Fibroblast of lung (primary cell): ENCODE measurements around the gene TOGARAM2. TPM values are rescaled to one million over a fixed set of nuclear protein-coding genes. Genes with fewer than 3 reads are reported as not detected.

Source experiments
- DNase-seq, 2 donors: peaks; one replicate each; pipeline versions ENCODE4 v3.0.0 to v3.0.0-alpha.2; 2010; ENCODE audit warnings: low read depth in 2 of 2
- H2AFZ ChIP-seq: 2 replicates; pipeline ENCODE4 v1.5.1; 2012; ENCODE audit warnings: low read length, control low read depth, inconsistent platforms
- H3K27ac ChIP-seq: 2 replicates; pipeline ENCODE4 v1.5.1; 2011; ENCODE audit warnings: low read length, control low read depth; ENCODE audit not compliant: insufficient read depth
- H3K27me3 ChIP-seq: 2 replicates; pipeline ENCODE4 v1.5.1; 2011; ENCODE audit warnings: mild to moderate bottlenecking, low read length; ENCODE audit not compliant: control insufficient read depth, insufficient read depth
- H3K36me3 ChIP-seq: 2 replicates; pipeline ENCODE4 v1.5.1; 2011; ENCODE audit warnings: low read length; ENCODE audit not compliant: control insufficient read depth, insufficient read depth
- H3K4me1 ChIP-seq: 2 replicates; pipeline ENCODE4 v1.5.1; 2011; ENCODE audit warnings: low read length; ENCODE audit not compliant: control insufficient read depth, insufficient read depth; ENCODE audit errors: extremely low read depth
- H3K4me2 ChIP-seq: 2 replicates; pipeline ENCODE4 v1.5.1; 2011; ENCODE audit warnings: low read length, control low read depth; ENCODE audit not compliant: insufficient read depth; ENCODE audit errors: extremely low read depth
- H3K4me3 ChIP-seq, 4 experiments: fragments of 200-600 bp in 1 of 4; sonication (generic) in 1 of 4; replicated peaks in 1 of 4; 2 replicates each; pipeline ENCODE4 v1.5.1; 2011 to 2016; ENCODE audit warnings: low read length in 4 of 4, low read depth in 3 of 4, mild to moderate bottlenecking in 3 of 4, control low read depth in 2 of 4, inconsistent platforms in 1 of 4, mixed read lengths in 1 of 4; ENCODE audit not compliant: insufficient read depth in 1 of 4; ENCODE audit errors: control extremely low read depth in 1 of 4
- H3K79me2 ChIP-seq: 2 replicates; pipeline ENCODE4 v1.5.1; 2012; ENCODE audit warnings: mild to moderate bottlenecking, low read length, inconsistent platforms; ENCODE audit not compliant: control insufficient read depth, insufficient read depth
- H3K9ac ChIP-seq: 2 replicates; pipeline ENCODE4 v1.5.1; 2011; ENCODE audit warnings: mild to moderate bottlenecking, low read length, control low read depth; ENCODE audit not compliant: insufficient read depth
- H3K9me3 ChIP-seq: 2 replicates; pipeline ENCODE4 v1.5.1; 2012; ENCODE audit warnings: low read depth, low read length; ENCODE audit not compliant: control insufficient read depth, insufficient read depth
- H4K20me1 ChIP-seq: 2 replicates; pipeline ENCODE4 v1.5.1; 2011; ENCODE audit warnings: low read length; ENCODE audit not compliant: control insufficient read depth, insufficient read depth; ENCODE audit errors: extremely low read depth
- EZH2 ChIP-seq: IDR thresholded peaks from 2 replicates; pipeline ENCODE4 v1.5.1; 2012; ENCODE audit warnings: low read length, control low read depth, mild to moderate bottlenecking; ENCODE audit errors: missing control alignments
- polyA plus RNA-seq, 2 donors: library from polyadenylated mRNA; depleted of rRNA in 1 of 2; stranded (reverse) in 1 of 2; unstranded in 1 of 2; fragments of >200 nt; gene quantifications; 2 replicates each; pipeline ENCODE4 v1.2.1, GENCODE V29; 2011 to 2012; ENCODE audit warnings: missing spikeins in 1 of 2
- total RNA-seq: library from RNA; depleted of rRNA; stranded (reverse); fragments of >200 nt; gene quantifications from 2 replicates; pipeline ENCODE4 v1.2.1, GENCODE V29; 2014
- TF ChIP-seq, protein P1 (sequence below), 2 donors: IDR thresholded peaks in 1 of 2; conservative IDR thresholded peaks in 1 of 2; 1 replicate in 1 of 2; 2 replicates in 1 of 2; pipeline ENCODE4 v1.5.1; 2011 to 2012; ENCODE audit warnings: low read length in 2 of 2, control low read depth in 1 of 2, inconsistent platforms in 1 of 2, low read depth in 1 of 2, mild to moderate bottlenecking in 1 of 2

The TOGARAM2 gene
- total and polyA plus RNA-seq, 2 donors (not counting 1 experiment from before 2014, with no cell fraction given) = 0.15 to 0.33 TPM

DNA sequence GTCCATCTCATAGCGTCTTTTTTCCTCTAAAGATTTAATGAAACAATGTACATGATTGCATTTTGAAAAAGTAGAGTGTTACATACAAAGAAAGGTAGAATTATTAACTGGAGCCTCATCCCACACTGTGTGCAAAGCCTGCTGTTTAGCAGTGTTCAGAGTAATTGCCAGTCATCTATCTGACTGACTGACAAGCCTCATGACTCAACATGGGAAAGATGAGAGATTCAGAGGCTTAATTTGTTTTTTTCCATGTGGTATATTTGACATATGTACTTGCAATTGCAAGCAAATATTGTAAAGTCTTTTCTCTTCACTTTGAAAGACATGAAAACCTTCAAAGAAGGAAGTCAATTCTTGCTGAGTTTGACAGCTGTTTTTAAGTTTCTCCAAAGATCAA, 78.5 kb downstream of the TOGARAM2 start:
- Histone ChIP-seq H3K4me1 (no peaks in the 10 kb centered on the region), H3K79me2 (no peaks in the 10 kb centered on the region), H3K36me3 (no peaks in the 10 kb centered on the region), H3K27me3 (peaks cover 5% of the 10 kb centered on the region), H2AFZ (no peak overlapping the region), H3K4me2 (no peak overlapping the region), H3K4me3 (no peak overlapping the region), H3K9me3 (no peaks in the 10 kb centered on the region), H4K20me1 (no peaks in the 10 kb centered on the region), H3K9ac (no peak overlapping the region), H3K27ac (no peak overlapping the region)
- no peak for DNase-seq
- TF ChIP-seq, protein P1, sequence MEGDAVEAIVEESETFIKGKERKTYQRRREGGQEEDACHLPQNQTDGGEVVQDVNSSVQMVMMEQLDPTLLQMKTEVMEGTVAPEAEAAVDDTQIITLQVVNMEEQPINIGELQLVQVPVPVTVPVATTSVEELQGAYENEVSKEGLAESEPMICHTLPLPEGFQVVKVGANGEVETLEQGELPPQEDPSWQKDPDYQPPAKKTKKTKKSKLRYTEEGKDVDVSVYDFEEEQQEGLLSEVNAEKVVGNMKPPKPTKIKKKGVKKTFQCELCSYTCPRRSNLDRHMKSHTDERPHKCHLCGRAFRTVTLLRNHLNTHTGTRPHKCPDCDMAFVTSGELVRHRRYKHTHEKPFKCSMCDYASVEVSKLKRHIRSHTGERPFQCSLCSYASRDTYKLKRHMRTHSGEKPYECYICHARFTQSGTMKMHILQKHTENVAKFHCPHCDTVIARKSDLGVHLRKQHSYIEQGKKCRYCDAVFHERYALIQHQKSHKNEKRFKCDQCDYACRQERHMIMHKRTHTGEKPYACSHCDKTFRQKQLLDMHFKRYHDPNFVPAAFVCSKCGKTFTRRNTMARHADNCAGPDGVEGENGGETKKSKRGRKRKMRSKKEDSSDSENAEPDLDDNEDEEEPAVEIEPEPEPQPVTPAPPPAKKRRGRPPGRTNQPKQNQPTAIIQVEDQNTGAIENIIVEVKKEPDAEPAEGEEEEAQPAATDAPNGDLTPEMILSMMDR (conservative IDR thresholded peaks at IDR 0.05 in 1 of 2, IDR thresholded peaks at IDR 0.05 in 1 of 2; ENCODE audit: low read depth in 1 of 2, low read length in 2 of 2) = no peak
- no peak for TF ChIP-seq EZH2

DNA sequence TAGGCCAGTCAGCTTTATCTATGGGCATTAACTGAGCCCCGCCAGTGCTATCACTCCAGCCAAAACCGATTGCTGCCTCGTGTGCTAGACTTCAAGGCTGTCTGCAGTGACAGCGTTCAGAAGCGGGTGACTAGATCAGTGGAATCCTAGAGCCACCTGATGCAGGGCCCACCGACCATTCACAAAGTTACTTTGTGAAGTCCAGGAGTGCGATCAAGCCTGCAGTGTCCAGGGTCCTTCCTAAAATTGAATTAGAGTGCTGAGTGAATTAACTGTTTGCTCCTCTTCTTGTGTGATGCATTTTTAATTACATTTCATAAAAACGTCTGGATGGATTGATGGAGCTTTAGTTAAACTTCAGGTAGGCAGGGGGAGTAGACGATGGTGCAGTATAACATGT, 79.3 kb downstream of the TOGARAM2 start:
- Histone ChIP-seq H4K20me1 (no peaks in the 10 kb centered on the region), H3K9me3 (no peaks in the 10 kb centered on the region), H3K27me3 (peaks cover 5% of the 10 kb centered on the region), H3K9ac (no peak overlapping the region), H3K4me3 (no peak overlapping the region), H3K27ac (no peak overlapping the region), H3K36me3 (no peaks in the 10 kb centered on the region), H3K4me1 (no peaks in the 10 kb centered on the region), H3K4me2 (no peak overlapping the region), H3K79me2 (no peaks in the 10 kb centered on the region), H2AFZ (no peak overlapping the region)
- no peak for TF ChIP-seq EZH2
- TF ChIP-seq, protein P1 (conservative IDR thresholded peaks at IDR 0.05 in 1 of 2, IDR thresholded peaks at IDR 0.05 in 1 of 2; ENCODE audit: low read depth in 1 of 2, low read length in 2 of 2) = no peak
- no peak for DNase-seq

DNA sequence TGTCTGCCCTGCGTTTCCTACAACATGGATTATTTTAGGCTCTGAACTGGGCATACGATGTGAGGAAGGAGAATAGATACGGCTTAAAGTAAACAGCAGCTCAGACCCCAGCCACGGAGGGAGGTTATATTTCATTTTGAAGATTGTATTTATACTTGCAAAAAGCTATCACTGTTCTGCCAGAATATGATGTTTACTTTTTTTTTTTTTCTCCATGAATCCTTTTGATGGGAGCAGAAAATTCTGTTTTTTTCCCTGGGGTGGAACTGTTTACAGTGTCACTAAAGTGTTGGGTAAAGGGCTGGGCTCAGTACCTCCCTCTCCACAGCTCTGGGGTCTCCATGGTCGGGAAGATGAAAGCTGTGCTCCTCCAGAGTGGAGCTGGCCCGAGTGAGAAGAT, 80.1 kb downstream of the TOGARAM2 start:
- no peaks in the 10 kb centered on the region for H3K9me3 ChIP-seq
- no peaks in the 10 kb centered on the region for H3K79me2 ChIP-seq
- no peak overlapping the region for H3K27ac ChIP-seq
- H3K4me1 ChIP-seq = no peaks in the 10 kb centered on the region
- H3K27me3 ChIP-seq = peaks cover 5% of the 10 kb centered on the region
- no peak overlapping the region for H3K4me2 ChIP-seq
- no peaks in the 10 kb centered on the region for H4K20me1 ChIP-seq
- no peak for DNase-seq
- no peak overlapping the region for H2AFZ ChIP-seq
- no peaks in the 10 kb centered on the region for H3K36me3 ChIP-seq
- H3K9ac ChIP-seq = no peak overlapping the region
- H3K4me3 ChIP-seq = no peak overlapping the region
- no peak for TF ChIP-seq EZH2
